Measurements from ENCODE around the gene PROX2. TPM values are rescaled to one million over a fixed set of nuclear protein-coding genes. Genes with fewer than 3 reads are reported as not detected.

PROX2 gene
- total RNA-seq, 1 experiment from 2014 or later = not detected

- peak; percentile 69 for DNase-seq (ENCODE audit: low spot score)
Observed at GRCh38 chr14:74881431-74882102, 5.6 kb upstream of the PROX2 start, which contains the start of gene DLST. DLST (plus strand) TSS chr14:74881916; CDS start chr14:74881954, 38 bp downstream.

- DNase-seq (ENCODE audit: low spot score) = no peak
Observed at GRCh38 chr14:74879427-74880182, 3.7 kb upstream of the PROX2 start.

GRCh38 chr14:74875204-74875603, 741 bp downstream of the PROX2 start:
- DNase-seq (ENCODE audit: low spot score) = no peak

GRCh38 chr14:74871819-74872218, 4.1 kb downstream of the PROX2 start:
- DNase-seq (ENCODE audit: low spot score) = no peak

GRCh38 chr14:74868739-74869138, 7.2 kb downstream of the PROX2 start:
- no peak for DNase-seq (ENCODE audit: low spot score)

- DNase-seq (ENCODE audit: low spot score) = no peak
Observed at GRCh38 chr14:74867673-74868072, 8.3 kb downstream of the PROX2 start.

GRCh38 chr14:74866708-74867389, 9.1 kb downstream of the PROX2 start:
- no peak for DNase-seq (ENCODE audit: low spot score)

GRCh38 chr14:74865156-74865555, 10.8 kb downstream of the PROX2 start:
- DNase-seq (ENCODE audit: low spot score) = no peak

GRCh38 chr14:74864198-74864597, 11.7 kb downstream of the PROX2 start:
- DNase-seq (ENCODE audit: low spot score) = no peak

- DNase-seq (ENCODE audit: low spot score) = no peak
Observed at GRCh38 chr14:74863274-74863673, 12.7 kb downstream of the PROX2 start.

GRCh38 chr14:74861734-74862090, 14.2 kb downstream of the PROX2 start:
- no peak for DNase-seq (ENCODE audit: low spot score)

- DNase-seq (ENCODE audit: low spot score) = peak; percentile 66
Observed at GRCh38 chr14:74860899-74861733, 14.8 kb downstream of the PROX2 start.

- no peak for DNase-seq (ENCODE audit: low spot score)
Observed at GRCh38 chr14:74859757-74860552, 16.0 kb downstream of the PROX2 start.

GRCh38 chr14:74858022-74858421, 17.9 kb downstream of the PROX2 start:
- DNase-seq (ENCODE audit: low spot score) = no peak

- no peak for DNase-seq (ENCODE audit: low spot score)
Observed at GRCh38 chr14:74856366-74856765, 19.6 kb downstream of the PROX2 start.

GRCh38 chr14:74855945-74856344, 20.0 kb downstream of the PROX2 start:
- no peak for DNase-seq (ENCODE audit: low spot score)

- no peak for DNase-seq (ENCODE audit: low spot score)
Observed at GRCh38 chr14:74855021-74855420, 20.9 kb downstream of the PROX2 start.

- DNase-seq (ENCODE audit: low spot score) = no peak
Observed at GRCh38 chr14:74853581-74853980, 22.4 kb downstream of the PROX2 start.

GRCh38 chr14:74852922-74853530, 22.9 kb downstream of the PROX2 start:
- DNase-seq (ENCODE audit: low spot score) = peak; percentile 13

GRCh38 chr14:74848768-74849167, 27.2 kb downstream of the PROX2 start:
- DNase-seq (ENCODE audit: low spot score) = no peak

Measured in H4 (cell line).